Measurements from ENCODE around the gene MAP4K5. TPM values are rescaled to one million over a fixed set of nuclear protein-coding genes. Genes with fewer than 3 reads are reported as not detected.

Gene MAP4K5
- total and polyA plus RNA-seq, 2 of the 13 experiments (the other 11 are each of a cell fraction or from before 2014, with no cell fraction given) = 12.7 to 23.9 TPM

DNA sequence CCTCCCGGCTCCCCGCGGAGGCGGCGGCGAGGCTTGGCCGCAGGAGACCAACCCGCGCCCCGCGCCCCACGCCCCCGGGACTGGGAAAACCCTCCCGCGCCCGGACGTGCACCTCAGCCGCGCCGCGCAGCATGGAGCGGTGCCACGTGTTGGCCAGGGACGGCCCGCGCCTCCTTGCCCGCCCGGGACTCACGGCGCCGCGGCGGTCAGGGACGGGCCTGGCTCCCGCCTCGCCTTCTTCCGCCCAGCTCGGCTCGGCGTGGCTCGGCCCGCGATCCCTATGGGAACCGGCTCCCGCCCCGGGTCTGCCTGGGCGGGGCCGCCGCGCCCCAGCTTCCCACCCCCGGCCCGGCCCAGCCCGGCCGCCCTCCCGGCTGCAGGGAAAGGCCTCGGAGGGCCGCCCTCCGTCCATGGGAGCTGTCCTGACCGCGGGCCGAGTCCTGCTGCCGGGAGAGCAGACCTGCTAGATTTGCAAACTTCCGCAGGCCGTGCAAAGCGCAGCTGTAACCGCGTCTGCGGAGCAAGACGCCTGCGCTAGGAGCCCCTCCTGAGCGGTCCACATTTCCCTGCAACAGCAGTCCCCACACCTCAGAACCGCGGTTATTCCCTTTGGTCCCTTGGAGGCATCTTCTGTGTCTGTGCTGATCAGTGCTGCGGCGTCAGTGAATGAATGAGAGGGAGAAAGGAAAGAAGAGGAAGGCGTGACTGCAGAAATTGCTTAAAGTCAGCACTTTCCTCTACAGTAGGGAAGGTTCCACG lies 135.6 kb downstream of the MAP4K5 start, which contains the start of gene CDKL1 (continued):
- TF ChIP-seq ZNF318 (CRISPR knock-in tag; IDR thresholded peaks at IDR 0.05) = no peak
- TF ChIP-seq, protein P1, sequence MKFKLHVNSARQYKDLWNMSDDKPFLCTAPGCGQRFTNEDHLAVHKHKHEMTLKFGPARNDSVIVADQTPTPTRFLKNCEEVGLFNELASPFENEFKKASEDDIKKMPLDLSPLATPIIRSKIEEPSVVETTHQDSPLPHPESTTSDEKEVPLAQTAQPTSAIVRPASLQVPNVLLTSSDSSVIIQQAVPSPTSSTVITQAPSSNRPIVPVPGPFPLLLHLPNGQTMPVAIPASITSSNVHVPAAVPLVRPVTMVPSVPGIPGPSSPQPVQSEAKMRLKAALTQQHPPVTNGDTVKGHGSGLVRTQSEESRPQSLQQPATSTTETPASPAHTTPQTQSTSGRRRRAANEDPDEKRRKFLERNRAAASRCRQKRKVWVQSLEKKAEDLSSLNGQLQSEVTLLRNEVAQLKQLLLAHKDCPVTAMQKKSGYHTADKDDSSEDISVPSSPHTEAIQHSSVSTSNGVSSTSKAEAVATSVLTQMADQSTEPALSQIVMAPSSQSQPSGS (CRISPR knock-in tag; IDR thresholded peaks at IDR 0.05) = no peak
- TF ChIP-seq TBP (CRISPR knock-in tag; IDR thresholded peaks at IDR 0.05) = 0 out of 2 replicates have a peak, but pooled peaks have one; percentile 50
- TF ChIP-seq SMAD3 (CRISPR knock-in tag; IDR thresholded peaks at IDR 0.05) = no peak
- no peak for TF ChIP-seq FOXK1 (CRISPR knock-in tag; IDR thresholded peaks at IDR 0.05; ENCODE audit: borderline replicate concordance, low read depth)
- no peak for TF ChIP-seq SNAI1 (CRISPR knock-in tag; IDR thresholded peaks at IDR 0.05; ENCODE audit: borderline replicate concordance)
- TF ChIP-seq ZNF296 (CRISPR knock-in tag; conservative IDR thresholded peaks at IDR 0.05) = no peak
- TF ChIP-seq ARID3A (IDR thresholded peaks at IDR 0.05; ENCODE audit: low read depth, low read length) = no peak
- no peak for TF ChIP-seq CBX2 (IDR thresholded peaks at IDR 0.05; ENCODE audit: low read depth, low read length)
- TF ChIP-seq CBX2 (CRISPR knock-in tag; IDR thresholded peaks at IDR 0.05; ENCODE audit: low read depth) = no peak
- TF ChIP-seq ZMYM4 (CRISPR knock-in tag; IDR thresholded peaks at IDR 0.05) = peak; percentile 43; the same call in 1 of the 2 replicates
- no peak for TF ChIP-seq ZNF782 (CRISPR knock-in tag; IDR thresholded peaks at IDR 0.05; ENCODE audit: borderline replicate concordance)
- peak; percentile 85; the same call in 1 of the 2 replicates for TF ChIP-seq ZNF563 (CRISPR knock-in tag; IDR thresholded peaks at IDR 0.05)
- TF ChIP-seq ELF3 (CRISPR knock-in tag; IDR thresholded peaks at IDR 0.05) = peak; percentile 57; the same call in 1 of the 2 replicates
- no peak for TF ChIP-seq ZNF530 (CRISPR knock-in tag; IDR thresholded peaks at IDR 0.05; ENCODE audit: low read depth)
- TF ChIP-seq, protein P2, sequence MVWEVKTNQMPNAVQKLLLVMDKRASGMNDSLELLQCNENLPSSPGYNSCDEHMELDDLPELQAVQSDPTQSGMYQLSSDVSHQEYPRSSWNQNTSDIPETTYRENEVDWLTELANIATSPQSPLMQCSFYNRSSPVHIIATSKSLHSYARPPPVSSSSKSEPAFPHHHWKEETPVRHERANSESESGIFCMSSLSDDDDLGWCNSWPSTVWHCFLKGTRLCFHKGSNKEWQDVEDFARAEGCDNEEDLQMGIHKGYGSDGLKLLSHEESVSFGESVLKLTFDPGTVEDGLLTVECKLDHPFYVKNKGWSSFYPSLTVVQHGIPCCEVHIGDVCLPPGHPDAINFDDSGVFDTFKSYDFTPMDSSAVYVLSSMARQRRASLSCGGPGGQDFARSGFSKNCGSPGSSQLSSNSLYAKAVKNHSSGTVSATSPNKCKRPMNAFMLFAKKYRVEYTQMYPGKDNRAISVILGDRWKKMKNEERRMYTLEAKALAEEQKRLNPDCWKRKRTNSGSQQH (CRISPR knock-in tag; IDR thresholded peaks at IDR 0.05; ENCODE audit: low read depth) = 0 out of 2 replicates have a peak, but pooled peaks have one; percentile 12
- TF ChIP-seq BRD4 (CRISPR knock-in tag; IDR thresholded peaks at IDR 0.05) = peak; percentile 90
